ENCODE results near the gene RBM23. TPM values are rescaled to one million over a fixed set of nuclear protein-coding genes. Genes with fewer than 3 reads are reported as not detected.

Gene RBM23
- polyA plus RNA-seq, 1 of the 3 experiments (the other 2 are of a cell fraction) = 65.5 TPM

- TF ChIP-seq RAD21 (IDR thresholded peaks at IDR 0.05; ENCODE audit: low read length) (peak; percentile 79), CTCF (IDR thresholded peaks at IDR 0.05) (peak; percentile 97), TEAD4 (IDR thresholded peaks at IDR 0.05; ENCODE audit: borderline replicate concordance, insufficient read depth) (no peak)
These were observed 46.7 kb downstream of the RBM23 start (continued) for GRCh38 chr14:22872033-22872832.

GRCh38 chr14:22871224-22872032 lies 47.5 kb downstream of the RBM23 start, which contains the start of gene LRP10:
Gene LRP10, plus strand, starts transcription at chr14:22871740. Its CDS starts 564 bp downstream, at chr14:22872304.
- H3K9ac ChIP-seq = peak within 1 kb of the TSS; percentile 80
- TF ChIP-seq NFIC (IDR thresholded peaks at IDR 0.05; ENCODE audit: borderline replicate concordance) (0 out of 2 replicates have a peak, but pooled peaks have one; percentile 18), POLR2AphosphoS5 (IDR thresholded peaks at IDR 0.05; ENCODE audit: low read depth, low read length) (peak; percentile 43; the same call in 1 of the 2 replicates), SIN3A (IDR thresholded peaks at IDR 0.05; ENCODE audit: borderline replicate concordance, low read depth, low read length) (0 out of 2 replicates have a peak, but pooled peaks have one; percentile 16), TAF1 (IDR thresholded peaks at IDR 0.05; ENCODE audit: borderline replicate concordance, low read depth, low read length) (no peak; the same call in 1 of the 2 replicates), TEAD4 (IDR thresholded peaks at IDR 0.05; ENCODE audit: borderline replicate concordance, insufficient read depth) (no peak), MXI1 (IDR thresholded peaks at IDR 0.05; ENCODE audit: low read depth, low read length) (0 out of 2 replicates have a peak, but pooled peaks have one; percentile 22), ELF1 (IDR thresholded peaks at IDR 0.05) (peak; percentile 18; the same call in 1 of the 2 replicates), RCOR1 (IDR thresholded peaks at IDR 0.05; ENCODE audit: low read length) (no peak), MAX (IDR thresholded peaks at IDR 0.05; ENCODE audit: low read depth) (peak; percentile 44), PBX3 (IDR thresholded peaks at IDR 0.05) (peak; percentile 98), FOXJ3 (CRISPR knock-in tag; IDR thresholded peaks at IDR 0.05) (0 out of 2 replicates have a peak, but pooled peaks have one; percentile 22), GABPA (IDR thresholded peaks at IDR 0.05; ENCODE audit: low read depth) (peak; percentile 4; the same call in 1 of the 2 replicates), CTCF (IDR thresholded peaks at IDR 0.05) (peak; percentile 11; the same call in 1 of the 2 replicates)
- POLR2A ChIA-PET = interaction anchor here (0.6 to 1.9 kb wide), 7 partner anchors 12 to 105 kb away, joined by 3 to 7 read pairs (median 3); partner anchors contain the start of genes OXA1L and REM2
- H3K4me3 ChIP-seq (ENCODE audit: low read depth in 2 of 2, low read length in 1 of 2) = peak within 1 kb of the TSS; percentile 77 to 93
- peak within 1 kb of the TSS; percentile 83 for H2AFZ ChIP-seq (ENCODE audit: low read depth)
- H3F3A ChIP-seq (replicated peaks; ENCODE audit: insufficient read depth) = peaks cover 24% of the 10 kb centered on the region
- under 1% methylated on average over 22 of the region's 50 CpGs for WGBS (ENCODE audit: low lambda C conversion rate)
- no peaks in the 10 kb centered on the region for H3K27me3 ChIP-seq (ENCODE audit: insufficient read depth)
- H3K9me3 ChIP-seq = no peaks in the 10 kb centered on the region
- H3K4me2 ChIP-seq = peak within 1 kb of the TSS; percentile 77
- H3K9me2 ChIP-seq = no peaks in the 10 kb centered on the region
- DNase-seq = peak; percentile 93
- peaks cover 23 to 26% of the 10 kb centered on the region in 2 experiments for H3K36me3 ChIP-seq (replicated peaks in 1 of 2; ENCODE audit: control insufficient read depth in 1 of 2, insufficient read depth in 2 of 2, low read length in 1 of 2)
- no peaks in the 10 kb centered on the region for H4K20me1 ChIP-seq (ENCODE audit: insufficient read depth)
- peaks cover 23% of the 10 kb centered on the region for H3K79me2 ChIP-seq (ENCODE audit: insufficient read depth)
- H3K27ac ChIP-seq (ENCODE audit: low read depth in 2 of 2, low read length in 1 of 2) = peak within 1 kb of the TSS; percentile 83 to 87
- CTCF ChIA-PET = interaction anchor here (0.6 to 6.0 kb wide), 21 partner anchors 11 to 481 kb away, joined by 3 to 77 read pairs (median 4); partner anchors contain the start of genes ACIN1, DAD1, PRMT5 and REM2
- peaks cover 8 to 17% of the 10 kb centered on the region in 2 experiments for H3K4me1 ChIP-seq (ENCODE audit: control insufficient read depth in 1 of 2, insufficient read depth in 2 of 2, low read depth in 1 of 2, low read length in 1 of 2)
